Endodermal cell (in vitro differentiated cells): Measurements from ENCODE around the gene ABCC5. TPM values are rescaled to one million over a fixed set of nuclear protein-coding genes. Genes with fewer than 3 reads are reported as not detected.

Experiments
- DNase-seq: peaks from one replicate; pipeline ENCODE4 v3.0.0-alpha.2; 2017
- H3K27ac ChIP-seq: 2 replicates; pipeline ENCODE4 v1.5.1; 2013; ENCODE audit warnings: mild to moderate bottlenecking, low read depth, low read length, moderate library complexity
- H3K27me3 ChIP-seq: 2 replicates; pipeline ENCODE4 v1.6.1; 2013; ENCODE audit warnings: mild to moderate bottlenecking, low read length, moderate library complexity; ENCODE audit not compliant: insufficient read depth, control insufficient read depth, poor library complexity, severe bottlenecking
- H3K36me3 ChIP-seq: 2 replicates; pipeline ENCODE4 v1.7.0; 2013; ENCODE audit warnings: mild to moderate bottlenecking, low read length, moderate library complexity; ENCODE audit not compliant: control insufficient read depth, insufficient read depth
- H3K4me1 ChIP-seq: one replicate; pipeline ENCODE4 v1.7.0; 2013; ENCODE audit warnings: low read length; ENCODE audit not compliant: control insufficient read depth, insufficient read depth
- H3K4me3 ChIP-seq: 2 replicates; pipeline ENCODE4 v1.5.1; 2013; ENCODE audit warnings: mild to moderate bottlenecking, low read length, moderate library complexity
- H3K9ac ChIP-seq: 2 replicates; pipeline ENCODE4 v1.6.1; 2013; ENCODE audit warnings: mild to moderate bottlenecking, low read length, moderate library complexity; ENCODE audit not compliant: poor library complexity, severe bottlenecking; ENCODE audit errors: extremely low read depth
- H3K9me3 ChIP-seq: 2 replicates; pipeline ENCODE4 v1.6.1; 2013; ENCODE audit warnings: mild to moderate bottlenecking, low read length, moderate library complexity; ENCODE audit not compliant: control insufficient read depth
- H3K27ac Mint-ChIP-seq: 2 replicates; pipeline ENCODE4 v1.8.0; 2020; ENCODE audit warnings: mixed read lengths
- H3K27me3 Mint-ChIP-seq: 2 replicates; pipeline ENCODE4 v1.8.0; 2021; ENCODE audit warnings: mild to moderate bottlenecking, mixed read lengths; ENCODE audit not compliant: insufficient read depth
- H3K36me3 Mint-ChIP-seq: 2 replicates; pipeline ENCODE4 v1.8.0; 2020; ENCODE audit warnings: low read depth, mixed read lengths
- H3K4me1 Mint-ChIP-seq: 2 replicates; pipeline ENCODE4 v1.8.0; 2020; ENCODE audit warnings: mixed read lengths
- H3K4me3 Mint-ChIP-seq: 2 replicates; pipeline ENCODE4 v1.8.0; 2020; ENCODE audit warnings: mild to moderate bottlenecking, moderate library complexity, mixed read lengths
- H3K9me3 Mint-ChIP-seq: 2 replicates; pipeline ENCODE4 v1.8.0; 2020; ENCODE audit warnings: mild to moderate bottlenecking, mixed read lengths
- WGBS, 2 experiments: methylation state at CpG; one replicate each; pipeline versions ENCODE4 v1.1.5 to v1.1.7; 2013; ENCODE audit warnings: missing lambda C conversion rate in 2 of 2, mixed read lengths in 1 of 2; ENCODE audit not compliant: insufficient coverage in 1 of 2, insufficient read length in 1 of 2; 5-methylcytosine and 5-hydroxymethylcytosine counted together
- total RNA-seq, 2 donors: library from RNA; stranded (reverse); fragmentation: NEBNext Ultra II Directional in 1 of 2; extraction: Animal tissue kit (Norgen Biotek cat#: 25700) in 1 of 2; gene quantifications; 2 replicates in 1 of 2; 3 replicates in 1 of 2; pipeline ENCODE4 v1.2.1, GENCODE V29; 2021
- TF ChIP-seq, protein P1 (sequence below): fragments of 200-600 bp; sonication (generic); conservative IDR thresholded peaks from 2 replicates; pipeline ENCODE4 v1.5.0; 2021; ENCODE audit warnings: antibody characterized with exemption, mild to moderate bottlenecking

The ABCC5 gene
- total RNA-seq, 2 donors from 2014 or later, result 32.8 to 35.7 TPM

DNA sequence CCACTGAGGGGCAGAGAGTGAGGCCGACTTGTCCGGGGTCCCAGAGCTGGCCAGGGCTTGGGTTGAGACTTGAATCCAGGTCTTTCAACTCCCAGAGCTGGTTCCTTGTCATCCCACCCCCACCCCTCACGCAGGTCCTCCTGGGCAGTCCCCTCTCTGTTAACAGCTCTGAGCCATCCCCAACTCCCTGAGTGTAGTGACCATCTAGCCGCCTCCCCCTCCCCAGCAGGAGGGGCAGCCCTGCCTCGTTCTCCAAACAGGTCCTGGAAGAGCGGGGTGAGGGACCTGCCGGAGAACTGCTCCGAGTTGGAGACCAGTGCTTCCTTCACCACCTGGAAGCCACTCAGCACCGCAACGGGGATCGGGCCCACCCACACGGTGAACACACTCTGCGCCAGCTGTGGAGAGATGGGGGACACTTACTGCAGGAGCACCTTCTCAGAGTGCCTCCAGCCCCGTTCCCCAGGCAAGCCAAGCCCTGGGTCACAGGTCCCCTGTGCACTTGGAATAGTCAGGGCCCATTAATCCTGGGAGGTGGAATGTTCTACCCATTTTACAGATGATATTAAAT lies 108.6 kb downstream of the ABCC5 start:
- TF ChIP-seq, protein P1, sequence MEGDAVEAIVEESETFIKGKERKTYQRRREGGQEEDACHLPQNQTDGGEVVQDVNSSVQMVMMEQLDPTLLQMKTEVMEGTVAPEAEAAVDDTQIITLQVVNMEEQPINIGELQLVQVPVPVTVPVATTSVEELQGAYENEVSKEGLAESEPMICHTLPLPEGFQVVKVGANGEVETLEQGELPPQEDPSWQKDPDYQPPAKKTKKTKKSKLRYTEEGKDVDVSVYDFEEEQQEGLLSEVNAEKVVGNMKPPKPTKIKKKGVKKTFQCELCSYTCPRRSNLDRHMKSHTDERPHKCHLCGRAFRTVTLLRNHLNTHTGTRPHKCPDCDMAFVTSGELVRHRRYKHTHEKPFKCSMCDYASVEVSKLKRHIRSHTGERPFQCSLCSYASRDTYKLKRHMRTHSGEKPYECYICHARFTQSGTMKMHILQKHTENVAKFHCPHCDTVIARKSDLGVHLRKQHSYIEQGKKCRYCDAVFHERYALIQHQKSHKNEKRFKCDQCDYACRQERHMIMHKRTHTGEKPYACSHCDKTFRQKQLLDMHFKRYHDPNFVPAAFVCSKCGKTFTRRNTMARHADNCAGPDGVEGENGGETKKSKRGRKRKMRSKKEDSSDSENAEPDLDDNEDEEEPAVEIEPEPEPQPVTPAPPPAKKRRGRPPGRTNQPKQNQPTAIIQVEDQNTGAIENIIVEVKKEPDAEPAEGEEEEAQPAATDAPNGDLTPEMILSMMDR, result no peak
- Histone ChIP-seq H3K36me3 (no peaks in the 10 kb centered on the region), H3K4me3 (no peak overlapping the region), H3K4me1 (peaks cover 3% of the 10 kb centered on the region), H3K27ac (no peak overlapping the region), H3K27me3 (peaks cover 64% of the 10 kb centered on the region), H3K9ac (no peak overlapping the region), H3K9me3 (no peaks in the 10 kb centered on the region)
- H3K4me3 Mint-ChIP-seq, result no peak overlapping the region
- DNase-seq, result peak; percentile 57
- H3K36me3 Mint-ChIP-seq, result no peaks in the 10 kb centered on the region
- peaks cover 82% of the 10 kb centered on the region for H3K27me3 Mint-ChIP-seq
- peaks cover 9% of the 10 kb centered on the region for H3K4me1 Mint-ChIP-seq
- no peak overlapping the region for H3K27ac Mint-ChIP-seq
- 90 to 91% methylated on average over 5 to 14 of the region's 14 CpGs for WGBS, 2 experiments
- no peaks in the 10 kb centered on the region for H3K9me3 Mint-ChIP-seq

DNA sequence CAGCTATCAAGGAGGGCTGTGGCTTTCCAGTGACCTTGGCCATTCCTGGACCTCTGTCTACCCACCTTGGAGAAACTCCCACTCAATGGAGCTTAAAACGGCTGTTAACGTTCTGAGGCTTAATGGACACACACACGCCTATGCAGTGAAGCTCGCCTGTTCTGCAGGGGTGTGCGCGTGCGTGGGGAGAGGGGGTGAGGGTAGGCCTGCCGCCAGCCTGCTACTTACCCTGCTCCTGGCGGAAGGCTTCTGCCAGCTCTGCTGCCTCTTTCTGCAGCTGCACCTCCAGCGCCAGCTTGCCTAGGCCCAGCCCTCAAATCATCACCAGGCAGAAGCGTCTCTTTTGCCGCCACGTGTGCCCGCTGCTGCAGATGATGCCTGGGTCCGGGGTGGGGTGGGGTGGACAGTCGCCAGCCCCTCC lies 109.8 kb downstream of the ABCC5 start:
- Mint-ChIP-seq H3K9me3 (no peaks in the 10 kb centered on the region), H3K4me1 (peaks cover 4% of the 10 kb centered on the region), H3K27ac (no peak overlapping the region), H3K36me3 (no peaks in the 10 kb centered on the region), H3K4me3 (no peak overlapping the region), H3K27me3 (peaks cover 72% of the 10 kb centered on the region)
- peaks cover 57% of the 10 kb centered on the region for H3K27me3 ChIP-seq
- no peak overlapping the region for H3K27ac ChIP-seq
- no peak overlapping the region for H3K9ac ChIP-seq
- peak; percentile 66 for DNase-seq
- H3K4me3 ChIP-seq, result no peak overlapping the region
- no peaks in the 10 kb centered on the region for H3K9me3 ChIP-seq
- WGBS, 2 experiments, result 82 to 90% methylated on average over 5 to 16 of the region's 16 CpGs
- TF ChIP-seq, protein P1, result no peak
- H3K36me3 ChIP-seq, result no peaks in the 10 kb centered on the region
- no peaks in the 10 kb centered on the region for H3K4me1 ChIP-seq

DNA sequence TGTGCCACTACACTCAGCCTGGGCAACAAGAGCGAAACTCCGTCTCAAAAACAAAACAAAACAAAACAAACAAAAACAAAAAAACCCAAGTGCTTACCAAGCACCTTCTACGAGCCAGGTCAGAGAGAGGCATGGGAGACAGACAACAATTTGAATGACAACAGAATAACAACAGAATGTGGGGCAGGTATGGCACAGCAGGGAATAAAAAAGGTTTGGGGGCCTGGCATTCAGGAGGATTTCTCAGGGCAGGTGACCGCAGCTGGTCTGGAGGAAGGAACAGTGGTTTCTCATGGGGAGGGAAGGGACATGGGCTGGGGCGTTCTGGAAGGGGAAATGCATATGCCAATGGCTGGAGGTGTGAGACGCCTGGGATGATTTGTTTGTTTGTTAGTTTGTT lies 110.5 kb downstream of the ABCC5 start:
- Histone ChIP-seq H3K27ac (no peak overlapping the region), H3K27me3 (peaks cover 52% of the 10 kb centered on the region), H3K9me3 (no peaks in the 10 kb centered on the region), H3K4me1 (no peaks in the 10 kb centered on the region), H3K9ac (no peak overlapping the region), H3K36me3 (no peaks in the 10 kb centered on the region), H3K4me3 (no peak overlapping the region)
- 74 to 100% methylated on average over 1 to 6 of the region's 6 CpGs for WGBS, 2 experiments
- Mint-ChIP-seq H3K27ac (no peak overlapping the region), H3K9me3 (no peaks in the 10 kb centered on the region), H3K36me3 (no peaks in the 10 kb centered on the region), H3K4me1 (peaks cover 3% of the 10 kb centered on the region), H3K27me3 (peaks cover 65% of the 10 kb centered on the region), H3K4me3 (no peak overlapping the region)
- TF ChIP-seq, protein P1, result no peak
- peak; percentile 73 for DNase-seq
